ENCODE results near the gene MAP3K8. TPM values are rescaled to one million over a fixed set of nuclear protein-coding genes. Genes with fewer than 3 reads are reported as not detected.
A peak's percentile ranks its signal among the peaks of the same experiment; 100 is the strongest.

MAP3K8 gene
- total and polyA plus RNA-seq, 9 of the 15 experiments (the other 6 are each of a cell fraction or from before 2014, with no cell fraction given): 6.9 to 23.6 (median 13.6) TPM

DNA sequence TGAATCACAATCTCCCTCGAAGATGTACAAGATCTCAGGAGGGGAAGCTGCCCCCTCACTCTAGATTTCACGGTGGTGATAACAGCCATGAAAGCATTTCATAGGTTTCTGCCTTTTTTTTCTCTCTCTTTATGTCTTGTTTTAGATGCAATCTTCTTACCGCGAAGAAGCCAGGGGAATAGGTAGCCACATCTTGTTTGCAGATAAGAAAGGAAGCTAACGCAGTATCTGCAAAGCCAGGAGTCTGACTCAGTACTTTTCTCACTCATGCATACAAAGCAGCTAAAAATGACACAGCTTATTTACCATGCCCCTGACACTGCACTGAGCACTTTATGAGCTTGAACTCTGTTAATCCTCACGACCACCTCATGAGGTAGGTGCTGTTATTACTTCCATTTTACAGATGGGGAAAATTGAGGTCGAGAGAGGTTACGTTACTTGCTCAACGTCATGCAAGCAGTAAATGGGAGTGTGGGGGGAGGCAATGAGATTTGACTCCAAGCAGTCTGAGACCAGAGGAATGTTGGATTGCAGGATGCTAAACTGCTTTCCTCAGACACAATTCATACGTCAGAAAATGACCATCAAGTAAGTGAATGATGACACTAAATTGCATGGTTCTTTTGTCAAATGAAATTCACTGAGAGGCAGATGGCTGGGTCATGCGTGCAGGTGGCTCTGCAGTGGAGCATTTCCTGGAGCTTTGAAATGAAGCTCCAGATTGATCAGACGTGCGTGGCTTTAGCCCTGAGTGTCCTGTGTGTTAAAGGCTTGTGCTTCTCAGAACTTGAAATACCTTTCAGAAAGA is 3.3 kb downstream of the MAP3K8 start (continued):
- TF ChIP-seq CHAMP1 (IDR thresholded peaks at IDR 0.05) (peak; percentile 92), FOXJ2 (tag; IDR thresholded peaks at IDR 0.05) (no peak), TAF9B (IDR thresholded peaks at IDR 0.05; ENCODE audit: partially characterized antibody) (peak; percentile 85), HDAC8 (tag; IDR thresholded peaks at IDR 0.05) (no peak), RFX5 (IDR thresholded peaks at IDR 0.05; ENCODE audit: low read depth, low read length) (no peak)
- TF ChIP-seq, protein P1, sequence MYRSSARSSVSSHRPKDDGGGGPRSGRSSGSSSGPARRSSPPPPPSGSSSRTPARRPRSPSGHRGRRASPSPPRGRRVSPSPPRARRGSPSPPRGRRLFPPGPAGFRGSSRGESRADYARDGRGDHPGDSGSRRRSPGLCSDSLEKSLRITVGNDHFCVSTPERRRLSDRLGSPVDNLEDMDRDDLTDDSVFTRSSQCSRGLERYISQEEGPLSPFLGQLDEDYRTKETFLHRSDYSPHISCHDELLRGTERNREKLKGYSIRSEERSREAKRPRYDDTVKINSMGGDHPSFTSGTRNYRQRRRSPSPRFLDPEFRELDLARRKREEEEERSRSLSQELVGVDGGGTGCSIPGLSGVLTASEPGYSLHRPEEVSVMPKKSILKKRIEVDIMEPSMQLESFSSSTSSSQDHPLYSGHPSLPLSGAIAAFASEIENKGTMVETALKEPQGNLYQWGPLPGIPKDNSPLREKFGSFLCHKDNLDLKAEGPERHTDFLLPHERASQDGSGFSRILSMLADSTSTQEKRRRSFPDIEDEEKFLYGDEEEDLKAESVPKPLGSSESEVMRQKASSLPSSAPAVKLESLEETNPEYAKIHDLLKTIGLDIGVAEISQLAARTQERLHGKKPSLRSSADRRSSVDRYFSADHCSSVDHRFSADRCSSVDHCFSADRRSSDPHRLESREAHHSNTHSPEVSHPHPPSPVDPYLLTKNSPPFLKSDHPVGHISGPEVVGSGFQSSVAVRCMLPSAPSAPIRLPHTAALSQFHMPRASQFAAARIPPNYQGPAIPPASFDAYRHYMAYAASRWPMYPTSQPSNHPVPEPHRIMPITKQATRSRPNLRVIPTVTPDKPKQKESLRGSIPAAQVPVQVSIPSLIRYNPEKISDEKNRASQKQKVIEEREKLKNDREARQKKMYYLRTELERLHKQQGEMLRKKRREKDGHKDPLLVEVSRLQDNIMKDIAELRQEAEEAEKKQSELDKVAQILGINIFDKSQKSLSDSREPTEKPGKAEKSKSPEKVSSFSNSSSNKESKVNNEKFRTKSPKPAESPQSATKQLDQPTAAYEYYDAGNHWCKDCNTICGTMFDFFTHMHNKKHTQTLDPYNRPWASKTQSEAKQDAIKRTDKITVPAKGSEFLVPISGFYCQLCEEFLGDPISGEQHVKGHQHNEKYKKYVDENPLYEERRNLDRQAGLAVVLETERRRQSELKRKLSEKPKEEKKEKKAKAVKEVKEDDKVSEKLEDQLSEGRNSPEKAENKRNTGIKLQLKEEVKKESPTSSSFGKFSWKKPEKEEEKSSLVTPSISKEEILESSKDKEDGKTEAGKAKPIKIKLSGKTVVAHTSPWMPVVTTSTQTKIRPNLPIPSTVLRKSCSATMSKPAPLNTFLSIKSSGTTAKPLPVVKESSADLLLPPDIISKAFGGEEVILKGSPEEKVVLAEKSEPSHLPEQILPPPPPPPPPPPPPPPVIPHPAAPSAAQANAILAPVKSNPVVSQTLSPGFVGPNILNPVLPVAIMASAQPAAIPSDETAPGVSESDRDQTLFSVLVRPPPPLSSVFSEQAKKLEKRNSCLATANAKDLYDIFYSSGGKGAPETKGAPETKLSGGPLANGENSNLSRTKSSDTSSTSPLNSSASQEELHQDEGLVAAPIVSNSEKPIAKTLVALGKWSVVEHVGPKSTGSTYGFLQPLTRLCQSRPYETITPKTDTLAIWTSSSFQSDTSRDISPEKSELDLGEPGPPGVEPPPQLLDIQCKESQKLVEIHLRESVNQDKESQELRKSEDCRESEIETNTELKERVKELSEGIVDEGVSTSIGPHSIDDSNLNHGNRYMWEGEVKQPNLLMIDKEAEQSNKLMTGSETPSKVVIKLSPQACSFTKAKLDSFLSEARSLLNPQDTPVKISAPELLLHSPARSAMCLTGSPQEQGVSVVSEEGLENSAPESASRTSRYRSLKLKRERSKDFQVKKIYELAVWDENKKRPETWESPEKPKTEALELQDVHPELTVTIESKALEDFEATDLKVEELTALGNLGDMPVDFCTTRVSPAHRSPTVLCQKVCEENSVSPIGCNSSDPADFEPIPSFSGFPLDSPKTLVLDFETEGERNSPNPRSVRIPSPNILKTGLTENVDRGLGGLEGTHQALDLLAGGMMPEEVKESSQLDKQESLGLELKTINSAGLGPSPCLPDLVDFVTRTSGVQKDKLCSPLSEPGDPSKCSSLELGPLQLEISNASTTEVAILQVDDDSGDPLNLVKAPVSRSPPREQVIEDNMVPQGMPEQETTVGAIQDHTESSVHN (IDR thresholded peaks at IDR 0.05; ENCODE audit: borderline replicate concordance in 1 of 2, low read depth in 1 of 2): peak in 1 of 2 experiments; percentile 93; a peak in 2 of 4 replicates
